GM12878 (cell line): ENCODE measurements around the gene ABL1. TPM values are rescaled to one million over a fixed set of nuclear protein-coding genes. Genes with fewer than 3 reads are reported as not detected.

Experiments
- ATAC-seq: fragments of 200-7000 bp; cut with Tn5 transposase; 3 replicates; pipeline ENCODE4 v1.9.1; 2020; ENCODE audit warnings: mild to moderate bottlenecking, moderate library complexity
- BruUV-seq: library from RNA; stranded (reverse); fragments of 400-500 nt; replicated peaks from 2 replicates; lab custom pipeline; 2021; lab: Mats Ljungman, UMichigan
- CTCF ChIA-PET: fragments of 300-600 bp; sonication (Branson Sonifier 250); formaldehyde crosslinking; extraction: SDS; loops from one replicate; lab custom pipeline; 2021; ENCODE audit warnings: inconsistent platforms; lab: Yijun Ruan, JAX
- POLR2A ChIA-PET: fragments of 350-600 bp; formaldehyde crosslinking; extraction: SDS; loops from one replicate; lab custom pipeline; 2021; ENCODE audit warnings: inconsistent platforms; lab: Charles Lee
- RAD21 ChIA-PET: fragments of 300-600 bp; sonication (Branson Sonifier 250); formaldehyde crosslinking; loops from one replicate; lab custom pipeline; 2023; ENCODE audit warnings: antibody characterized with exemption; ENCODE audit not compliant: unreplicated experiment; lab: Charles Lee
- SMC1A ChIA-PET: fragments of 300-600 bp; sonication (Branson Sonifier 250); formaldehyde crosslinking; loops from one replicate; lab custom pipeline; 2023; ENCODE audit not compliant: unreplicated experiment, uncharacterized antibody; lab: Charles Lee
- DNase-seq: peaks from one replicate; pipeline ENCODE4 v3.0.0-alpha.2; 2011; ENCODE audit warnings: low read depth, low spot score
- FAIRE-seq: peaks from 3 replicates; lab custom pipeline; 2011; peaks lifted over from hg19 to GRCh38; lab: Jason Lieb, UNC
- H2AFZ ChIP-seq: 2 replicates; pipeline ENCODE4 v1.6.0; 2011; ENCODE audit warnings: low read depth, low read length, control low read depth; ENCODE audit not compliant: control insufficient read depth
- H3K27ac ChIP-seq: 2 replicates; pipeline ENCODE4 v1.5.1; 2011; ENCODE audit warnings: control low read depth; ENCODE audit not compliant: control insufficient read depth, insufficient read depth
- H3K27me3 ChIP-seq, 2 experiments: replicated peaks in 1 of 2; 2 replicates each; pipeline versions ENCODE4 v1.6.0 to v1.6.1; 2011; ENCODE audit warnings: low read length in 1 of 2; ENCODE audit not compliant: control insufficient read depth in 2 of 2, insufficient read depth in 2 of 2
- H3K36me3 ChIP-seq, 2 experiments: 2 replicates each; pipeline ENCODE4 v1.5.1; 2011; ENCODE audit warnings: low read length in 1 of 2; ENCODE audit not compliant: control insufficient read depth in 2 of 2, insufficient read depth in 2 of 2
- H3K4me1 ChIP-seq: 2 replicates; pipeline ENCODE4 v1.6.1; 2011; ENCODE audit warnings: mild to moderate bottlenecking, low read length, moderate library complexity, mixed read lengths; ENCODE audit not compliant: control insufficient read depth, insufficient read depth
- H3K4me2 ChIP-seq: 2 replicates; pipeline ENCODE4 v1.6.0; 2011; ENCODE audit warnings: control low read depth; ENCODE audit not compliant: control insufficient read depth, insufficient read depth
- H3K4me3 ChIP-seq: fragments of 200-600 bp; sonication (generic); 2 replicates; pipeline ENCODE4 v1.5.1; 2016
- H3K79me2 ChIP-seq: 2 replicates; pipeline ENCODE4 v1.6.0; 2011; ENCODE audit warnings: low read length; ENCODE audit not compliant: control insufficient read depth, insufficient read depth
- H3K9ac ChIP-seq: 2 replicates; pipeline ENCODE4 v1.8.0; 2011; ENCODE audit warnings: low read length, control low read depth, mixed read lengths; ENCODE audit not compliant: control insufficient read depth, insufficient read depth
- H3K9me3 ChIP-seq: replicated peaks from 3 replicates; pipeline ENCODE4 v1.5.1; 2011; ENCODE audit warnings: mild to moderate bottlenecking, low read length; ENCODE audit not compliant: control insufficient read depth, insufficient read depth
- H4K20me1 ChIP-seq: 2 replicates; pipeline ENCODE4 v1.6.0; 2011; ENCODE audit not compliant: control insufficient read depth, insufficient read depth
- ATF7 ChIP-seq: fragments of 450-650 bp; IDR thresholded peaks from 2 replicates; pipeline ENCODE4 v1.6.1; 2016; ENCODE audit warnings: low read depth, mild to moderate bottlenecking
- JUND ChIP-seq: IDR thresholded peaks from 2 replicates; pipeline ENCODE4 v1.6.1; 2012; ENCODE audit warnings: low read depth, mild to moderate bottlenecking, low read length, improper control_type of control experiment, moderate library complexity
- NRF1 ChIP-seq: conservative IDR thresholded peaks from 2 replicates; pipeline ENCODE4 v1.6.1; 2011; ENCODE audit warnings: mild to moderate bottlenecking, low read depth, low read length, improper control_type of control experiment
- SUPT20H ChIP-seq: IDR thresholded peaks from 2 replicates; pipeline ENCODE4 v1.6.1; 2011; ENCODE audit warnings: low read depth, mild to moderate bottlenecking, low read length, moderate library complexity, borderline replicate concordance; ENCODE audit not compliant: control insufficient read depth
- USF1 ChIP-seq: IDR thresholded peaks from 2 replicates; pipeline ENCODE4 v1.6.1; 2011; ENCODE audit warnings: borderline replicate concordance, low read depth, mild to moderate bottlenecking, moderate library complexity, mixed read lengths, low read length; ENCODE audit not compliant: insufficient read depth; ENCODE audit errors: extremely low read length
- ZBTB11 ChIP-seq: fragments of 450-650 bp; formaldehyde crosslinking; IDR thresholded peaks from 2 replicates; pipeline ENCODE4 v1.5.0; 2022; ENCODE audit warnings: mild to moderate bottlenecking, missing genetic modification characterization
- ZNF384 ChIP-seq: IDR thresholded peaks from 2 replicates; pipeline ENCODE4 v1.6.1; 2012; ENCODE audit warnings: low read depth, mild to moderate bottlenecking, low read length, improper control_type of control experiment, borderline replicate concordance
- WGBS: methylation state at CpG from one replicate; pipeline ENCODE4 v1.1.6; 2016; ENCODE audit warnings: low lambda C conversion rate; ENCODE audit not compliant: insufficient replicate concordance, insufficient coverage; ENCODE audit errors: missing lambda C conversion rate; 5-methylcytosine and 5-hydroxymethylcytosine counted together
- in situ Hi-C: fragments of 300-500 bp; cut with MboI; formaldehyde crosslinking; loops from 9 replicates; pipeline ENCODE4 v1.14.3; 2018; ENCODE audit warnings: mixed read lengths
- intact Hi-C: fragments of 100-400 bp; cut with micrococcal nuclease; formaldehyde crosslinking; loops from one replicate; pipeline ENCODE4 v1.14.2; 2022; ENCODE audit not compliant: unreplicated experiment
- polyA plus RNA-seq, 11 experiments: library from polyadenylated mRNA; depleted of rRNA in 4 of 11; unstranded in 6 of 11; stranded (reverse) in 5 of 11; fragments of >200 nt; fragmentation: Nextera tagmentation in 4 of 11; fragmentation: Illumina TruSeq in 1 of 11; extraction: Ambion mirVana in 4 of 11; extraction: Trizol in 1 of 11; gene quantifications; 1 replicate in 1 of 11; 2 replicates in 10 of 11; pipeline versions ENCODE4 v1.2.1 to v1.2.3, GENCODE V29; 2011 to 2016; ENCODE audit warnings: inconsistent platforms in 2 of 11, missing spikeins in 2 of 11, low read depth in 1 of 11
- total RNA-seq, 4 experiments: library from RNA; depleted of rRNA in 3 of 4; stranded (reverse); fragments of >200 nt in 3 of 4; fragmentation: Illumina TruSeq in 1 of 4; extraction: Trizol in 1 of 4; gene quantifications; 2 replicates each; pipeline versions ENCODE4 v1.2.1 to v1.2.3, GENCODE V29; 2013 to 2021

The ABL1 gene
- total and polyA plus RNA-seq, 10 of the 15 experiments (the other 5 are each of a cell fraction or from before 2014, with no cell fraction given): 0.79 to 51.5 (median 16.3) TPM

GRCh38 chr9:130857864-130858738 is 23.0 kb downstream of the ABL1 start:
- POLR2A ChIA-PET: interaction anchor here (0.5 to 1.5 kb wide), 3 partner anchors 12 to 1050 kb away, joined by 4 to 9 read pairs (median 6); no protein-coding TSS in a partner anchor
- CTCF ChIA-PET: interaction anchor here (0.6 to 2.0 kb wide), 14 partner anchors 8 to 176 kb away, joined by 3 to 11 read pairs (median 3); partner anchors contain the start of gene EXOSC2
- H3K27ac ChIP-seq: no peak overlapping the region
- H3K36me3 ChIP-seq: peaks cover 20 to 21% of the 10 kb centered on the region in 2 experiments; a peak in 3 of 4 replicates
- no peak overlapping the region for H3K4me2 ChIP-seq
- 93% methylated on average over 22 of the region's 22 CpGs for WGBS
- intact Hi-C loops (no loop called here), in situ Hi-C loops (no loop called here)
- no peak for FAIRE-seq
- H3K4me1 ChIP-seq: no peaks in the 10 kb centered on the region
- H3K27me3 ChIP-seq: no peaks in the 10 kb centered on the region
- no peaks in the 10 kb centered on the region for H3K79me2 ChIP-seq
- H4K20me1 ChIP-seq: no peaks in the 10 kb centered on the region
- H3K9me3 ChIP-seq: no peaks in the 10 kb centered on the region
- H2AFZ ChIP-seq: no peak overlapping the region
- H3K9ac ChIP-seq: no peak overlapping the region
- no peak overlapping the region for H3K4me3 ChIP-seq
- BruUV-seq: no TSS peak
- DNase-seq: no peak
- no peak for TF ChIP-seq ZBTB11
- no peak for TF ChIP-seq SUPT20H
- TF ChIP-seq JUND: no peak
- no peak for TF ChIP-seq ZNF384
- no peak for TF ChIP-seq ATF7
- no peak for TF ChIP-seq NRF1
- TF ChIP-seq USF1: no peak
- RAD21 ChIA-PET: interaction anchor here (0.5 kb wide), 1 partner anchor 46 kb away, joined by 4 read pairs; no protein-coding TSS in a partner anchor
- SMC1A ChIA-PET: interaction anchor here (1.0 to 2.2 kb wide), 4 partner anchors 12 to 143 kb away, joined by 3 to 8 read pairs (median 5); no protein-coding TSS in a partner anchor
- no peak for ATAC-seq
